Activated T-cell treated with anti-CD3 and anti-CD28 coated beads, Interleukin-2, amount 50 U/mL, for 24 hours (primary cell): Measurements from ENCODE around the gene DOK1.

Experiments
- DNase-seq: peaks from one replicate; pipeline ENCODE4 v3.0.0-alpha.2; 2020
- H3K27ac Mint-ChIP-seq: 2 replicates; pipeline ENCODE4 v1.8.0; 2020; ENCODE audit warnings: mild to moderate bottlenecking, mixed read lengths
- H3K27me3 Mint-ChIP-seq: 2 replicates; pipeline ENCODE4 v1.8.0; 2020; ENCODE audit warnings: mixed read lengths
- H3K36me3 Mint-ChIP-seq: 2 replicates; pipeline ENCODE4 v1.8.0; 2020; ENCODE audit warnings: low read depth, mixed read lengths
- H3K4me1 Mint-ChIP-seq: 2 replicates; pipeline ENCODE4 v1.8.0; 2020; ENCODE audit warnings: low read depth, mixed read lengths
- H3K4me3 Mint-ChIP-seq: 2 replicates; pipeline ENCODE4 v1.8.0; 2020; ENCODE audit warnings: mild to moderate bottlenecking, moderate library complexity, mixed read lengths
- H3K9me3 Mint-ChIP-seq: 2 replicates; pipeline ENCODE4 v1.8.0; 2020; ENCODE audit warnings: mixed read lengths

Gene DOK1

GRCh38 chr2:74566076-74566753 lies 11.7 kb downstream of the DOK1 start:
- Mint-ChIP-seq H3K27me3 (peaks cover 14% of the 10 kb centered on the region), H3K4me3 (peak overlapping the region; percentile 32), H3K4me1 (peaks cover 39% of the 10 kb centered on the region), H3K36me3 (no peaks in the 10 kb centered on the region), H3K9me3 (no peaks in the 10 kb centered on the region), H3K27ac (peak overlapping the region; percentile 77)
- DNase-seq = peak; percentile 39

GRCh38 chr2:74566754-74567085 lies 12.2 kb downstream of the DOK1 start:
- H3K27me3 Mint-ChIP-seq = peaks cover 13% of the 10 kb centered on the region
- no peaks in the 10 kb centered on the region for H3K36me3 Mint-ChIP-seq
- H3K4me1 Mint-ChIP-seq = peaks cover 39% of the 10 kb centered on the region
- DNase-seq = no peak
- H3K9me3 Mint-ChIP-seq = no peaks in the 10 kb centered on the region
- peak overlapping the region; percentile 77 for H3K27ac Mint-ChIP-seq
- H3K4me3 Mint-ChIP-seq = peak overlapping the region; percentile 32

- H3K4me3 Mint-ChIP-seq = no peak overlapping the region
- H3K9me3 Mint-ChIP-seq = no peaks in the 10 kb centered on the region
- H3K4me1 Mint-ChIP-seq = peaks cover 41% of the 10 kb centered on the region
- DNase-seq = no peak
- H3K36me3 Mint-ChIP-seq = no peaks in the 10 kb centered on the region
- H3K27me3 Mint-ChIP-seq = peaks cover 11% of the 10 kb centered on the region
- no peak overlapping the region for H3K27ac Mint-ChIP-seq
These were observed 13.4 kb downstream of the DOK1 start for GRCh38 chr2:74567881-74568280.

GRCh38 chr2:74569686-74570085 lies 15.2 kb downstream of the DOK1 start:
- Mint-ChIP-seq H3K27ac (no peak overlapping the region), H3K4me1 (peaks cover 49% of the 10 kb centered on the region), H3K36me3 (no peaks in the 10 kb centered on the region), H3K4me3 (no peak overlapping the region), H3K9me3 (no peaks in the 10 kb centered on the region), H3K27me3 (no peaks in the 10 kb centered on the region)
- no peak for DNase-seq

- no peak for DNase-seq
- H3K4me3 Mint-ChIP-seq = no peak overlapping the region
- no peaks in the 10 kb centered on the region for H3K27me3 Mint-ChIP-seq
- no peaks in the 10 kb centered on the region for H3K9me3 Mint-ChIP-seq
- H3K27ac Mint-ChIP-seq = no peak overlapping the region
- peaks cover 46% of the 10 kb centered on the region for H3K4me1 Mint-ChIP-seq
- H3K36me3 Mint-ChIP-seq = no peaks in the 10 kb centered on the region
These were observed 16.5 kb downstream of the DOK1 start for GRCh38 chr2:74571058-74571457.

- Mint-ChIP-seq H3K36me3 (no peaks in the 10 kb centered on the region), H3K27ac (no peak overlapping the region), H3K27me3 (no peaks in the 10 kb centered on the region), H3K9me3 (no peaks in the 10 kb centered on the region), H3K4me3 (no peak overlapping the region), H3K4me1 (peaks cover 41% of the 10 kb centered on the region)
- DNase-seq = no peak
These were observed 17.8 kb downstream of the DOK1 start for GRCh38 chr2:74572178-74572925.

GRCh38 chr2:74573747-74574562 lies 19.4 kb downstream of the DOK1 start:
- H3K4me3 Mint-ChIP-seq = peak overlapping the region; percentile 42
- peaks cover 33% of the 10 kb centered on the region for H3K4me1 Mint-ChIP-seq
- no peak for DNase-seq
- H3K27me3 Mint-ChIP-seq = no peaks in the 10 kb centered on the region
- H3K36me3 Mint-ChIP-seq = no peaks in the 10 kb centered on the region
- no peaks in the 10 kb centered on the region for H3K9me3 Mint-ChIP-seq
- peak overlapping the region; percentile 78 for H3K27ac Mint-ChIP-seq

- H3K27ac Mint-ChIP-seq = no peak overlapping the region
- H3K27me3 Mint-ChIP-seq = no peaks in the 10 kb centered on the region
- no peak overlapping the region for H3K4me3 Mint-ChIP-seq
- no peaks in the 10 kb centered on the region for H3K36me3 Mint-ChIP-seq
- H3K9me3 Mint-ChIP-seq = no peaks in the 10 kb centered on the region
- DNase-seq = no peak
- H3K4me1 Mint-ChIP-seq = peaks cover 27% of the 10 kb centered on the region
These were observed 20.8 kb downstream of the DOK1 start for GRCh38 chr2:74575320-74575719.

- Mint-ChIP-seq H3K4me1 (peaks cover 27% of the 10 kb centered on the region), H3K27ac (no peak overlapping the region), H3K36me3 (no peaks in the 10 kb centered on the region), H3K4me3 (no peak overlapping the region), H3K27me3 (no peaks in the 10 kb centered on the region), H3K9me3 (no peaks in the 10 kb centered on the region)
- no peak for DNase-seq
These were observed 21.8 kb downstream of the DOK1 start for GRCh38 chr2:74576211-74576862.

GRCh38 chr2:74576863-74577229 lies 22.3 kb downstream of the DOK1 start:
- peaks cover 27% of the 10 kb centered on the region for H3K4me1 Mint-ChIP-seq
- no peaks in the 10 kb centered on the region for H3K9me3 Mint-ChIP-seq
- H3K27ac Mint-ChIP-seq = no peak overlapping the region
- no peaks in the 10 kb centered on the region for H3K27me3 Mint-ChIP-seq
- no peak overlapping the region for H3K4me3 Mint-ChIP-seq
- no peaks in the 10 kb centered on the region for H3K36me3 Mint-ChIP-seq
- DNase-seq = no peak

- H3K27ac Mint-ChIP-seq = no peak overlapping the region
- no peaks in the 10 kb centered on the region for H3K9me3 Mint-ChIP-seq
- H3K4me1 Mint-ChIP-seq = peaks cover 26% of the 10 kb centered on the region
- H3K4me3 Mint-ChIP-seq = no peak overlapping the region
- no peaks in the 10 kb centered on the region for H3K36me3 Mint-ChIP-seq
- H3K27me3 Mint-ChIP-seq = no peaks in the 10 kb centered on the region
- no peak for DNase-seq
These were observed 22.9 kb downstream of the DOK1 start for GRCh38 chr2:74577448-74577847.

- H3K27ac Mint-ChIP-seq = no peak overlapping the region
- no peaks in the 10 kb centered on the region for H3K36me3 Mint-ChIP-seq
- H3K4me1 Mint-ChIP-seq = peaks cover 28% of the 10 kb centered on the region
- H3K4me3 Mint-ChIP-seq = no peak overlapping the region
- DNase-seq = no peak
- no peaks in the 10 kb centered on the region for H3K27me3 Mint-ChIP-seq
- H3K9me3 Mint-ChIP-seq = no peaks in the 10 kb centered on the region
These were observed 23.9 kb downstream of the DOK1 start for GRCh38 chr2:74578408-74578807.

GRCh38 chr2:74581463-74581862 lies 26.9 kb downstream of the DOK1 start:
- Mint-ChIP-seq H3K36me3 (no peaks in the 10 kb centered on the region), H3K27ac (no peak overlapping the region), H3K4me1 (peaks cover 37% of the 10 kb centered on the region), H3K27me3 (no peaks in the 10 kb centered on the region), H3K4me3 (no peak overlapping the region), H3K9me3 (no peaks in the 10 kb centered on the region)
- DNase-seq = no peak

- Mint-ChIP-seq H3K36me3 (no peaks in the 10 kb centered on the region), H3K4me1 (peaks cover 33% of the 10 kb centered on the region)
These were observed 27.7 kb downstream of the DOK1 start for GRCh38 chr2:74582184-74582583.

More at GRCh38 chr2:74582184-74582583, 27.7 kb downstream of the DOK1 start:
- Mint-ChIP-seq H3K9me3 (no peaks in the 10 kb centered on the region), H3K4me3 (no peak overlapping the region), H3K27me3 (no peaks in the 10 kb centered on the region), H3K27ac (no peak overlapping the region)
- no peak for DNase-seq
